Loucy (cell line): ENCODE measurements around the gene DNAJC1.

Experiments
- CTCF ChIP-seq: fragments of 200-600 bp; sonication (generic); conservative IDR thresholded peaks from 2 replicates; pipeline ENCODE4 v1.5.1; 2014; ENCODE audit warnings: mild to moderate bottlenecking, antibody characterized with exemption, low read length
- EZH2phosphoT487 ChIP-seq: fragments of 200-600 bp; IDR thresholded peaks from 2 replicates; pipeline ENCODE4 v1.6.1; 2018; ENCODE audit warnings: antibody characterized with exemption, mild to moderate bottlenecking, moderate library complexity, borderline replicate concordance

GRCh38 chr10:21904930-21905329 is 98.6 kb downstream of the DNAJC1 start:
- TF ChIP-seq CTCF (no peak), EZH2phosphoT487 (no peak)
